Thyroid gland (tissue), 4 donors: ENCODE results near the gene SPINK4.

Source experiments
- CTCF ChIP-seq, 6 experiments: fragments of 200-600 bp in 3 of 6; fragments of 450-650 bp in 3 of 6; sonication (generic) in 3 of 6; IDR thresholded peaks; one replicate each; pipeline ENCODE4 v1.5.1; 2016 to 2019; ENCODE audit warnings: antibody characterized with exemption in 6 of 6, mild to moderate bottlenecking in 2 of 6, inconsistent platforms in 1 of 6, moderate library complexity in 1 of 6
- POLR2A ChIP-seq, 2 donors: fragments of 450-650 bp; IDR thresholded peaks; one replicate each; pipeline ENCODE4 v1.6.1; 2017; ENCODE audit warnings: antibody characterized with exemption in 2 of 2, mild to moderate bottlenecking in 2 of 2, moderate library complexity in 1 of 2

- TF ChIP-seq CTCF (IDR thresholded peaks at IDR 0.05) (no peak), POLR2A (IDR thresholded peaks at IDR 0.05) (no peak)
Observed at GRCh38 chr9:33232815-33233214, 7.2 kb upstream of the SPINK4 start.
